H9 (cell line): ENCODE results near the gene MGAT5. TPM values are rescaled to one million over a fixed set of nuclear protein-coding genes. Genes with fewer than 3 reads are reported as not detected.

Experiments
- DNase-seq: peaks from one replicate; pipeline ENCODE4 v3.0.0-alpha.2; 2017
- H2AFZ ChIP-seq: one replicate; pipeline ENCODE4 v1.6.1; 2013; ENCODE audit warnings: mild to moderate bottlenecking, low read length, control low read depth, moderate library complexity
- H2AK5ac ChIP-seq: 2 replicates; pipeline ENCODE4 v1.6.1; 2013; ENCODE audit warnings: low read length, control low read depth, mixed read lengths; ENCODE audit not compliant: insufficient read length
- H2BK120ac ChIP-seq: one replicate; pipeline ENCODE4 v1.6.1; 2013; ENCODE audit warnings: low read depth, mild to moderate bottlenecking, low read length, control low read depth, inconsistent platforms; ENCODE audit not compliant: poor library complexity, severe bottlenecking
- H2BK12ac ChIP-seq: 2 replicates; pipeline ENCODE4 v1.6.1; 2013; ENCODE audit warnings: low read length, control low read depth, mixed read lengths, low read depth; ENCODE audit not compliant: insufficient read length
- H2BK15ac ChIP-seq: 2 replicates; pipeline ENCODE4 v1.6.1; 2013; ENCODE audit warnings: low read depth, low read length, control low read depth
- H2BK20ac ChIP-seq: one replicate; pipeline ENCODE4 v1.6.1; 2013; ENCODE audit warnings: low read depth, mild to moderate bottlenecking, low read length, control low read depth, inconsistent platforms; ENCODE audit not compliant: poor library complexity, severe bottlenecking
- H2BK5ac ChIP-seq: 2 replicates; pipeline ENCODE4 v1.6.1; 2013; ENCODE audit warnings: low read length, control low read depth, mixed read lengths; ENCODE audit not compliant: insufficient read length
- H3K14ac ChIP-seq: 2 replicates; pipeline ENCODE4 v1.6.1; 2013; ENCODE audit warnings: low read length, control low read depth; ENCODE audit not compliant: insufficient read depth
- H3K18ac ChIP-seq: 2 replicates; pipeline ENCODE4 v1.6.1; 2013; ENCODE audit warnings: low read depth, mild to moderate bottlenecking, mixed read lengths, low read length, control low read depth; ENCODE audit not compliant: insufficient read length
- H3K23ac ChIP-seq: 2 replicates; pipeline ENCODE4 v1.6.1; 2013; ENCODE audit warnings: low read length, control low read depth, mixed read lengths, low read depth; ENCODE audit not compliant: insufficient read length
- H3K23me2 ChIP-seq: 2 replicates; pipeline ENCODE4 v1.6.1; 2013; ENCODE audit warnings: low read depth, mild to moderate bottlenecking, mixed read lengths, low read length, control low read depth; ENCODE audit not compliant: insufficient read length, poor library complexity, severe bottlenecking
- H3K27ac ChIP-seq: 2 replicates; pipeline ENCODE4 v1.5.1; 2013; ENCODE audit warnings: low read length, control low read depth, mixed read lengths, low read depth; ENCODE audit not compliant: insufficient read length
- H3K27me3 ChIP-seq: 2 replicates; pipeline ENCODE4 v1.6.1; 2013; ENCODE audit warnings: low read length, control low read depth, inconsistent platforms; ENCODE audit not compliant: insufficient read depth
- H3K4ac ChIP-seq: 2 replicates; pipeline ENCODE4 v1.6.1; 2013; ENCODE audit warnings: low read depth, mild to moderate bottlenecking, control low read depth, inconsistent platforms, low read length, moderate library complexity
- H3K4me1 ChIP-seq: 2 replicates; pipeline ENCODE4 v1.6.1; 2013; ENCODE audit warnings: low read length, control low read depth, inconsistent platforms; ENCODE audit not compliant: insufficient read depth
- H3K4me2 ChIP-seq: 2 replicates; pipeline ENCODE4 v1.6.1; 2013; ENCODE audit warnings: low read length, control low read depth, mixed read lengths; ENCODE audit not compliant: insufficient read length, insufficient read depth
- H3K56ac ChIP-seq: 2 replicates; pipeline ENCODE4 v1.6.1; 2013; ENCODE audit warnings: low read depth, mild to moderate bottlenecking, mixed read lengths, low read length, control low read depth; ENCODE audit not compliant: insufficient read length
- H3K79me1 ChIP-seq: 2 replicates; pipeline ENCODE4 v1.6.1; 2013; ENCODE audit warnings: low read depth, mild to moderate bottlenecking, moderate library complexity, low read length, control low read depth, inconsistent platforms; ENCODE audit not compliant: insufficient read depth, poor library complexity, severe bottlenecking
- H3K79me2 ChIP-seq: 2 replicates; pipeline ENCODE4 v1.6.1; 2013; ENCODE audit warnings: low read length, control low read depth, inconsistent platforms; ENCODE audit not compliant: insufficient read depth
- H3K9ac ChIP-seq: 2 replicates; pipeline ENCODE4 v1.6.1; 2013; ENCODE audit warnings: low read length, control low read depth, mixed read lengths; ENCODE audit not compliant: insufficient read length; ENCODE audit errors: extremely low read depth
- H3K9me3 ChIP-seq: one replicate; pipeline ENCODE4 v1.6.1; 2013; ENCODE audit warnings: low read depth, low read length, inconsistent platforms; ENCODE audit not compliant: control insufficient read depth
- H3T11ph ChIP-seq: one replicate; pipeline ENCODE4 v1.6.1; 2013; ENCODE audit warnings: mild to moderate bottlenecking, low read length, control low read depth, inconsistent platforms
- H4K20me1 ChIP-seq: one replicate; pipeline ENCODE4 v1.6.1; 2013; ENCODE audit not compliant: control insufficient read depth, insufficient read length, insufficient read depth
- H4K5ac ChIP-seq: 2 replicates; pipeline ENCODE4 v1.6.1; 2013; ENCODE audit warnings: low read depth, mild to moderate bottlenecking, mixed read lengths, low read length, control low read depth; ENCODE audit not compliant: insufficient read length
- H4K8ac ChIP-seq: replicated peaks from 2 replicates; pipeline ENCODE4 v1.6.1; 2013; ENCODE audit warnings: low read length, control low read depth, mixed read lengths, low read depth; ENCODE audit not compliant: insufficient read length
- H4K91ac ChIP-seq: 2 replicates; pipeline ENCODE4 v1.6.1; 2013; ENCODE audit warnings: low read depth, mild to moderate bottlenecking, moderate library complexity, mixed read lengths, low read length, control low read depth; ENCODE audit not compliant: insufficient read length
- H3K27ac Mint-ChIP-seq, 3 experiments: 2 replicates in 2 of 3; 3 replicates in 1 of 3; pipeline ENCODE4 v1.8.0; 2020 to 2021; ENCODE audit warnings: mixed read lengths in 3 of 3, mild to moderate bottlenecking in 1 of 3, moderate library complexity in 1 of 3
- H3K27me3 Mint-ChIP-seq: 2 replicates; pipeline ENCODE4 v1.8.0; 2021; ENCODE audit warnings: low read depth, mild to moderate bottlenecking, moderate library complexity, mixed read lengths
- H3K36me3 Mint-ChIP-seq, 3 experiments: 2 replicates in 2 of 3; 3 replicates in 1 of 3; pipeline ENCODE4 v1.8.0; 2020 to 2021; ENCODE audit warnings: low read depth in 3 of 3, mixed read lengths in 3 of 3; ENCODE audit not compliant: insufficient read depth in 1 of 3
- H3K4me1 Mint-ChIP-seq, 2 experiments: 2 replicates each; pipeline ENCODE4 v1.8.0; 2020; ENCODE audit warnings: mixed read lengths in 2 of 2
- H3K4me3 Mint-ChIP-seq, 2 experiments: 2 replicates in 1 of 2; 3 replicates in 1 of 2; pipeline ENCODE4 v1.8.0; 2020 to 2021; ENCODE audit warnings: mild to moderate bottlenecking in 2 of 2, mixed read lengths in 2 of 2, moderate library complexity in 1 of 2
- H3K9me3 Mint-ChIP-seq, 2 experiments: 2 replicates in 1 of 2; 3 replicates in 1 of 2; pipeline ENCODE4 v1.8.0; 2020; ENCODE audit warnings: mild to moderate bottlenecking in 2 of 2, mixed read lengths in 2 of 2, moderate library complexity in 1 of 2
- CTCF ChIP-seq: fragments of 200-600 bp; sonication (generic); conservative IDR thresholded peaks from 3 replicates; pipeline ENCODE4 v1.8.0; 2021; ENCODE audit warnings: antibody characterized with exemption, mild to moderate bottlenecking
- WGBS: extraction: QIAGEN DNeasy Blood & Tissue Kit; methylation state at CpG from one replicate; pipeline ENCODE4 v1.1.7; 2013; ENCODE audit warnings: missing lambda C conversion rate, low lambda C conversion rate, mixed read lengths; ENCODE audit not compliant: insufficient read length; ENCODE audit errors: extremely low coverage; 5-methylcytosine and 5-hydroxymethylcytosine counted together
- total RNA-seq: library from RNA; stranded (reverse); gene quantifications from 2 replicates; pipeline ENCODE4 v1.2.1, GENCODE V29; 2021

MGAT5 gene
- total RNA-seq, 1 experiment from 2014 or later: 25.7 TPM

- H3K27ac Mint-ChIP-seq: no peak overlapping the region
- Histone ChIP-seq H3K27me3 (no peaks in the 10 kb centered on the region), H2BK5ac (no peak overlapping the region), H2BK120ac (no peak overlapping the region), H3K79me1 (peaks cover 7% of the 10 kb centered on the region), H4K91ac (no peak overlapping the region), H3K79me2 (no peaks in the 10 kb centered on the region; the same call in 1 of the 2 replicates), H2AK5ac (no peak overlapping the region), H3K23me2 (no peaks in the 10 kb centered on the region), H4K8ac (no peak overlapping the region), H3K14ac (no peak overlapping the region), H3K18ac (no peak overlapping the region), H3K56ac (no peak overlapping the region), H2BK15ac (no peak overlapping the region), H3K4ac (no peak overlapping the region), H2AFZ (no peak overlapping the region), H3K4me1 (peaks cover 6% of the 10 kb centered on the region; the same call in 1 of the 2 replicates), H3K9ac (no peak overlapping the region), H3K4me2 (no peak overlapping the region), H2BK20ac (no peak overlapping the region), H4K20me1 (no peaks in the 10 kb centered on the region), H3K27ac (no peak overlapping the region), H3K9me3 (peaks cover 9% of the 10 kb centered on the region), H3T11ph (no peak overlapping the region), H2BK12ac (no peak overlapping the region), H3K23ac (no peak overlapping the region), H4K5ac (no peak overlapping the region)
- H3K27me3 Mint-ChIP-seq: no peaks in the 10 kb centered on the region
- no peak overlapping the region for H3K4me3 Mint-ChIP-seq
- DNase-seq: no peak
- peaks cover 22 to 35% (median 23%) of the 10 kb centered on the region in 3 experiments for H3K36me3 Mint-ChIP-seq
- peaks cover 27 to 32% of the 10 kb centered on the region in 2 experiments for H3K9me3 Mint-ChIP-seq
- peaks cover 24 to 28% of the 10 kb centered on the region in 2 experiments for H3K4me1 Mint-ChIP-seq
- WGBS: no CpG with 5 or more reads among the region's 2 CpGs
- TF ChIP-seq CTCF: no peak
Observed at GRCh38 chr2:134225173-134225572, 28.7 kb upstream of the MGAT5 start.
